ENCODE data around the gene RBFOX2. TPM values are rescaled to one million over a fixed set of nuclear protein-coding genes. Genes with fewer than 3 reads are reported as not detected.

Gene RBFOX2
- total and polyA plus RNA-seq, 2 donors (not counting 3 experiments of a cell fraction or from before 2014, with no cell fraction given) = 125 to 142 TPM

DNA sequence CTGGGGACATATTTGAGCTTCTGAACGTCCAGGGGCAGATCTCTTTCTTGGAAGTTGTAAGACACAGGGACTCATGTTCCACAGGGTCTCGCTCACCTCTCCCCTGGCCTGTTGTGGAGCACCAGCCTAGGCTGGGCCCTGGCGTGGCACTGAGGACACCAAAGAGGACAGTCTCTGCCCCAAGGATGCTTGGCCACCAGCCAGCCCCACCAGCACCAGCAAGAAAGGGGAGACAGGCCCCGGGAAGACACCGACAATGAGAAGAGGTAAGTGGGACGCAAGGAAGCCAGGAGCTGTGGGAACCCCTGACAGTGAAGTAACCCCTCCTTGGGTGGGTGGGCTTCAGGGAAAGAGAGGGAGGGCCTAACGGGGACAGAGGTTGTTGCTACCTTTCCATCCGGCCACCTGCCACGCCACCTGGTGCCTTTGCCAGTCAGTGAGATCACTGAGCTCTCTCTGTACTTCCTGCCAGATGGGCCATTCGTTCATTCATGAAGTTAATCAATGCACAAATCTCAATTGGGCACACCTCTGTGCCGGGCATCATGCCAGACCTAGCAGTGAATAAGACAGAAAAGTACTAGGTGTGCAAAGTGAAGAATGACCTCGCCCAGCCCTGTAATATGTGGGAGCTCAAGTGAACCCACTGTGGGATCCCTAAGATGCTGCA, 299.9 kb downstream of the RBFOX2 start:
- intact Hi-C loops (cut with micrococcal nuclease) (no loop called here), dilution Hi-C loops (cut with MboI; ENCODE audit: extremely low pct_ligation_motif_present, low sequenced_read_pairs) (no loop called here)
- Histone ChIP-seq H3K27me3 (ENCODE audit: control insufficient read depth in 2 of 2, insufficient read depth in 2 of 2, low read length in 2 of 2) (no peaks in the 10 kb centered on the region), H2AFZ (ENCODE audit: low read depth, low read length) (no peak overlapping the region), H3K36me3 (ENCODE audit: control insufficient read depth in 2 of 2, extremely low read depth in 1 of 2, insufficient read depth in 2 of 2, low read length in 2 of 2) (no peaks in the 10 kb centered on the region), H3K27ac (ENCODE audit: insufficient read depth, low read depth, low read length) (no peak overlapping the region), H3K4me2 (ENCODE audit: insufficient read depth, low read length) (no peak overlapping the region), H3K9ac (replicated peaks; ENCODE audit: extremely low read depth, insufficient read depth, low read length) (no peak overlapping the region), H3K9me3 (replicated peaks; ENCODE audit: control insufficient read depth, insufficient read depth, low read length) (no peaks in the 10 kb centered on the region), H3K4me1 (ENCODE audit: control insufficient read depth, extremely low read depth, insufficient read depth, low read length) (no peaks in the 10 kb centered on the region), H3K4me3 (replicated peaks in 1 of 3; ENCODE audit: insufficient read depth in 1 of 3, low read depth in 1 of 3, low read length in 3 of 3) (no peak overlapping the region), H3K9me1 (replicated peaks; ENCODE audit: control insufficient read depth, extremely low read depth, insufficient read depth, low read length) (no peaks in the 10 kb centered on the region), H4K20me1 (replicated peaks; ENCODE audit: control insufficient read depth, extremely low read depth, insufficient read depth, low read length) (no peaks in the 10 kb centered on the region), H3K79me2 (ENCODE audit: control insufficient read depth, insufficient read depth, low read length) (no peaks in the 10 kb centered on the region)
- CTCF ChIA-PET = interaction anchor here (1.3 kb wide), 1 partner anchor 14 kb away, joined by 3 read pairs; no protein-coding TSS in a partner anchor
- FAIRE-seq (no peak), DNase-seq (ENCODE audit: low read depth, low spot score) (no peak)
- BruUV-seq (replicated peaks) = no TSS peak
- TF ChIP-seq POLR2AphosphoS5 (IDR thresholded peaks at IDR 0.05; ENCODE audit: insufficient read depth, low read depth, low read length) (no peak), GATA2 (IDR thresholded peaks at IDR 0.05; ENCODE audit: insufficient read depth, insufficient read length, low read depth, low read length) (no peak), FOS (IDR thresholded peaks at IDR 0.05; ENCODE audit: borderline replicate concordance, insufficient read depth, low read length) (no peak), JUN (IDR thresholded peaks at IDR 0.05; ENCODE audit: borderline replicate concordance, insufficient read depth, insufficient read length, low read depth) (no peak), POLR2A (IDR thresholded peaks at IDR 0.05; ENCODE audit: low read depth, low read length) (no peak), EZH2 (IDR thresholded peaks at IDR 0.05; ENCODE audit: borderline replicate concordance, low read depth, low read length, severe bottlenecking) (no peak), MYC (IDR thresholded peaks at IDR 0.05; ENCODE audit: low read depth, low read length) (no peak)
- TF ChIP-seq, protein P1, sequence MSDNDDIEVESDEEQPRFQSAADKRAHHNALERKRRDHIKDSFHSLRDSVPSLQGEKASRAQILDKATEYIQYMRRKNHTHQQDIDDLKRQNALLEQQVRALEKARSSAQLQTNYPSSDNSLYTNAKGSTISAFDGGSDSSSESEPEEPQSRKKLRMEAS (IDR thresholded peaks at IDR 0.05; ENCODE audit: insufficient read depth, insufficient read length) = no peak
- TF ChIP-seq, protein P2, sequence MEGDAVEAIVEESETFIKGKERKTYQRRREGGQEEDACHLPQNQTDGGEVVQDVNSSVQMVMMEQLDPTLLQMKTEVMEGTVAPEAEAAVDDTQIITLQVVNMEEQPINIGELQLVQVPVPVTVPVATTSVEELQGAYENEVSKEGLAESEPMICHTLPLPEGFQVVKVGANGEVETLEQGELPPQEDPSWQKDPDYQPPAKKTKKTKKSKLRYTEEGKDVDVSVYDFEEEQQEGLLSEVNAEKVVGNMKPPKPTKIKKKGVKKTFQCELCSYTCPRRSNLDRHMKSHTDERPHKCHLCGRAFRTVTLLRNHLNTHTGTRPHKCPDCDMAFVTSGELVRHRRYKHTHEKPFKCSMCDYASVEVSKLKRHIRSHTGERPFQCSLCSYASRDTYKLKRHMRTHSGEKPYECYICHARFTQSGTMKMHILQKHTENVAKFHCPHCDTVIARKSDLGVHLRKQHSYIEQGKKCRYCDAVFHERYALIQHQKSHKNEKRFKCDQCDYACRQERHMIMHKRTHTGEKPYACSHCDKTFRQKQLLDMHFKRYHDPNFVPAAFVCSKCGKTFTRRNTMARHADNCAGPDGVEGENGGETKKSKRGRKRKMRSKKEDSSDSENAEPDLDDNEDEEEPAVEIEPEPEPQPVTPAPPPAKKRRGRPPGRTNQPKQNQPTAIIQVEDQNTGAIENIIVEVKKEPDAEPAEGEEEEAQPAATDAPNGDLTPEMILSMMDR (IDR thresholded peaks at IDR 0.05; ENCODE audit: extremely low read depth in 1 of 2, insufficient read depth in 1 of 2, low read depth in 1 of 2, low read length in 2 of 2) = no peak
- POLR2A ChIA-PET = no interaction called here
